ENCODE results near the gene LRP2. TPM values are rescaled to one million over a fixed set of nuclear protein-coding genes. Genes with fewer than 3 reads are reported as not detected.
A peak's percentile ranks its signal among the peaks of the same experiment; 100 is the strongest.

LRP2 gene
- total and polyA plus RNA-seq, 2 of the 8 experiments (the other 6 are each of a cell fraction or from before 2014, with no cell fraction given) = 2.0 to 2.9 TPM

DNA sequence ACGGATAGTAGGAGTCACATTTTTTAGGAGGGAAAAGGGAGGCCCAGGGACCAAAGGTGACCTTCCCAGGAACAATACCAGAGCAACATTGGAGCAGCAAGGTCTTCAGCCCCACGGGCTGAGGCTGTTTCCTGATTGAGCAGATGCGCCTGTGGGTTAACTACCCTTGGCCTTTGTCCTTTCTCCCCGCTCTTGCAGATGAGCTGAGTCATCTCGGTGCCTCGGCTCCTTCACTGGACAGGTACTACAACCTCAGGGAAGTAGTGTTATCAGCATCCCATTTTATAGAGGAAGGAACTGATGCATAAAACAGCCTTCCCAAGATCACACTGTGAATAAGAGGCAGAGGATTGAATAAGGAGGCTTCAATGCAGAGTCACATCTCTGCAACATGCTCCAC, 249.5 kb downstream of the LRP2 start:
- Histone ChIP-seq H2BK20ac (ENCODE audit: low read length) (no peak overlapping the region), H4K91ac (replicated peaks; ENCODE audit: insufficient read length, low read length) (no peak overlapping the region), H3K56ac (replicated peaks; ENCODE audit: insufficient read length, low read depth, low read length) (no peak overlapping the region), H3K14ac (ENCODE audit: insufficient read length) (no peak overlapping the region), H4K5ac (ENCODE audit: insufficient read length, low read depth, low read length) (no peak overlapping the region), H3K36me3 (ENCODE audit: control insufficient read depth in 2 of 4, insufficient read depth in 4 of 4, low read length in 3 of 4) (no peaks in the 10 kb centered on the region), H2BK15ac (ENCODE audit: low read length) (peak overlapping the region; percentile 5; the same call in 1 of the 2 replicates), H3K4ac (replicated peaks; ENCODE audit: insufficient read length, low read depth, low read length) (no peak overlapping the region), H3K27me3 (replicated peaks in 1 of 4; ENCODE audit: control insufficient read depth in 3 of 4, extremely low read depth in 1 of 4, insufficient read depth in 3 of 4, low read length in 3 of 4) (no peaks in the 10 kb centered on the region), H3K4me3 (ENCODE audit: extremely low read depth in 1 of 4, insufficient read depth in 2 of 4, low read depth in 3 of 4, low read length in 4 of 4) (no peak overlapping the region), H3K23me2 (ENCODE audit: low read depth, low read length) (no peaks in the 10 kb centered on the region), H4K8ac (ENCODE audit: extremely low read depth, insufficient read depth, low read length) (no peak overlapping the region), H3K79me2 (ENCODE audit: control insufficient read depth in 1 of 2, insufficient read depth in 2 of 2, low read length in 2 of 2) (no peaks in the 10 kb centered on the region), H2BK12ac (ENCODE audit: low read depth, low read length) (no peak overlapping the region), H3K4me1 (replicated peaks in 1 of 4; ENCODE audit: control insufficient read depth in 3 of 4, insufficient read depth in 4 of 4, low read length in 3 of 4) (peaks cover 0 to 6% (median 3%) of the 10 kb centered on the region in 4 experiments; a peak in 3 of 7 replicates), H3K23ac (ENCODE audit: insufficient read length) (no peak overlapping the region), H3K9ac (replicated peaks in 1 of 4; ENCODE audit: extremely low read depth in 1 of 4, low read depth in 3 of 4, low read length in 3 of 4) (no peak overlapping the region), H2AK5ac (ENCODE audit: low read depth, low read length) (no peak overlapping the region), H3K27ac (ENCODE audit: low read depth, low read length) (no peak overlapping the region), H2AFZ (ENCODE audit: low read length) (peak overlapping the region; percentile 79; the same call in 1 of the 2 replicates), H3K4me2 (ENCODE audit: insufficient read depth in 1 of 2, low read depth in 2 of 2, low read length in 2 of 2) (no peak overlapping the region), H2BK120ac (replicated peaks; ENCODE audit: low read depth, low read length) (no peak overlapping the region), H3K79me1 (ENCODE audit: low read depth, low read length) (no peaks in the 10 kb centered on the region), H3K9me3 (ENCODE audit: insufficient read depth in 2 of 2, low read depth in 1 of 2, low read length in 1 of 2) (no peaks in the 10 kb centered on the region), H4K20me1 (replicated peaks in 1 of 2; ENCODE audit: control insufficient read depth in 1 of 2, insufficient read depth in 2 of 2, low read length in 2 of 2) (no peaks in the 10 kb centered on the region), H2BK5ac (ENCODE audit: low read depth, low read length) (no peak overlapping the region), H3K18ac (ENCODE audit: extremely low read depth, low read length) (no peak overlapping the region)
- 91% methylated on average over 6 of the region's 6 CpGs; no CpG with 5 or more reads in 1 of the 2 experiments for WGBS, 2 experiments (ENCODE audit: extremely low coverage in 1 of 2, insufficient coverage in 1 of 2, insufficient read length in 1 of 2, insufficient replicate concordance in 2 of 2, low coverage in 1 of 2, low lambda C conversion rate in 2 of 2, missing lambda C conversion rate in 1 of 2)
- ChIA-PET POLR2A (ENCODE audit: partially characterized antibody) (no interaction called here), CTCF (ENCODE audit: partially characterized antibody) (interaction anchor here (4.4 to 6.2 kb wide), 2 partner anchors 103 to 109 kb away, joined by 29 to 66 read pairs; no protein-coding TSS in a partner anchor)
- FAIRE-seq (no peak), DNase-seq (ENCODE audit: low read depth in 1 of 2, low spot score in 2 of 2) (no peak)
- TF ChIP-seq, protein P1, sequence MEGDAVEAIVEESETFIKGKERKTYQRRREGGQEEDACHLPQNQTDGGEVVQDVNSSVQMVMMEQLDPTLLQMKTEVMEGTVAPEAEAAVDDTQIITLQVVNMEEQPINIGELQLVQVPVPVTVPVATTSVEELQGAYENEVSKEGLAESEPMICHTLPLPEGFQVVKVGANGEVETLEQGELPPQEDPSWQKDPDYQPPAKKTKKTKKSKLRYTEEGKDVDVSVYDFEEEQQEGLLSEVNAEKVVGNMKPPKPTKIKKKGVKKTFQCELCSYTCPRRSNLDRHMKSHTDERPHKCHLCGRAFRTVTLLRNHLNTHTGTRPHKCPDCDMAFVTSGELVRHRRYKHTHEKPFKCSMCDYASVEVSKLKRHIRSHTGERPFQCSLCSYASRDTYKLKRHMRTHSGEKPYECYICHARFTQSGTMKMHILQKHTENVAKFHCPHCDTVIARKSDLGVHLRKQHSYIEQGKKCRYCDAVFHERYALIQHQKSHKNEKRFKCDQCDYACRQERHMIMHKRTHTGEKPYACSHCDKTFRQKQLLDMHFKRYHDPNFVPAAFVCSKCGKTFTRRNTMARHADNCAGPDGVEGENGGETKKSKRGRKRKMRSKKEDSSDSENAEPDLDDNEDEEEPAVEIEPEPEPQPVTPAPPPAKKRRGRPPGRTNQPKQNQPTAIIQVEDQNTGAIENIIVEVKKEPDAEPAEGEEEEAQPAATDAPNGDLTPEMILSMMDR (IDR thresholded peaks at IDR 0.05; ENCODE audit: control extremely low read depth in 1 of 3, insufficient read depth in 1 of 3, low read depth in 1 of 3, low read length in 3 of 3) = no peak
- no peak for TF ChIP-seq NRF1 (IDR thresholded peaks at IDR 0.05; ENCODE audit: low read depth, low read length)
- no peak for TF ChIP-seq EP300 (IDR thresholded peaks at IDR 0.05; ENCODE audit: borderline replicate concordance in 1 of 2, low read depth in 2 of 2, low read length in 2 of 2)
- no peak for TF ChIP-seq KDM5A (IDR thresholded peaks at IDR 0.05; ENCODE audit: low read length)
- no peak for TF ChIP-seq SP4 (IDR thresholded peaks at IDR 0.05; ENCODE audit: low read length)
- TF ChIP-seq POLR2A (IDR thresholded peaks at IDR 0.05; ENCODE audit: control extremely low read depth in 1 of 2, low read depth in 2 of 2, low read length in 2 of 2) = no peak
- TF ChIP-seq SP2 (IDR thresholded peaks at IDR 0.05; ENCODE audit: low read length) = no peak
- TF ChIP-seq RXRA (IDR thresholded peaks at IDR 0.05; ENCODE audit: insufficient read depth, low read depth, low read length) = no peak
- TF ChIP-seq MAFK (IDR thresholded peaks at IDR 0.05; ENCODE audit: low read depth, low read length) = no peak
- TF ChIP-seq TCF12 (IDR thresholded peaks at IDR 0.05; ENCODE audit: low read depth, low read length) = no peak
- no peak for TF ChIP-seq FOSL1 (IDR thresholded peaks at IDR 0.05; ENCODE audit: insufficient read depth, low read depth, low read length)
- TF ChIP-seq EGR1 (IDR thresholded peaks at IDR 0.05; ENCODE audit: borderline replicate concordance, low read depth, low read length) = no peak
- TF ChIP-seq JUND (IDR thresholded peaks at IDR 0.05; ENCODE audit: low read length) = no peak

Data from H1 (cell line).